Mononuclear cell (primary cell): Measurements from ENCODE around the gene GSTT2. TPM values are rescaled to one million over a fixed set of nuclear protein-coding genes. Genes with fewer than 3 reads are reported as not detected.

ENCODE experiments used
- H3K27me3 ChIP-seq: 2 replicates; pipeline ENCODE4 v1.6.0; 2011; ENCODE audit warnings: low read length, control low read depth; ENCODE audit not compliant: insufficient read depth
- H3K4me1 ChIP-seq: 2 replicates; pipeline ENCODE4 v1.5.1; 2011; ENCODE audit warnings: mild to moderate bottlenecking, low read length, control low read depth; ENCODE audit not compliant: insufficient read depth
- H3K4me3 ChIP-seq: 2 replicates; pipeline ENCODE4 v1.5.1; 2011; ENCODE audit warnings: mild to moderate bottlenecking, low read length, moderate library complexity
- H3K9me3 ChIP-seq: 2 replicates; pipeline ENCODE4 v1.5.1; 2011; ENCODE audit warnings: low read depth, mild to moderate bottlenecking, control low read depth, low read length
- total RNA-seq: library from RNA; depleted of rRNA; stranded (reverse); fragments of >200 nt; gene quantifications from one replicate; pipeline ENCODE4 v1.2.3, GENCODE V29; 2012

Gene GSTT2
- total RNA-seq, 1 donor = not detected

- Histone ChIP-seq H3K4me3 (no peak overlapping the region), H3K27me3 (no peaks in the 10 kb centered on the region), H3K4me1 (peaks cover 12% of the 10 kb centered on the region), H3K9me3 (no peaks in the 10 kb centered on the region)
Observed at GRCh38 chr22:24016156-24016555, 36.2 kb downstream of the GSTT2 start.

GRCh38 chr22:24021304-24021703 lies 41.4 kb downstream of the GSTT2 start:
- H3K27me3 ChIP-seq = no peaks in the 10 kb centered on the region
- H3K4me1 ChIP-seq = no peaks in the 10 kb centered on the region
- H3K9me3 ChIP-seq = no peaks in the 10 kb centered on the region
- H3K4me3 ChIP-seq = no peak overlapping the region

GRCh38 chr22:24023204-24023789 lies 43.4 kb downstream of the GSTT2 start:
- Histone ChIP-seq H3K4me3 (no peak overlapping the region), H3K9me3 (no peaks in the 10 kb centered on the region), H3K27me3 (no peaks in the 10 kb centered on the region), H3K4me1 (no peaks in the 10 kb centered on the region)

GRCh38 chr22:24024354-24024753 lies 44.4 kb downstream of the GSTT2 start:
- Histone ChIP-seq H3K4me3 (no peak overlapping the region), H3K9me3 (no peaks in the 10 kb centered on the region), H3K27me3 (no peaks in the 10 kb centered on the region), H3K4me1 (peaks cover 3% of the 10 kb centered on the region)

- Histone ChIP-seq H3K9me3 (no peaks in the 10 kb centered on the region), H3K4me3 (no peak overlapping the region), H3K4me1 (peaks cover 3% of the 10 kb centered on the region)
Observed at GRCh38 chr22:24025475-24025874, 45.5 kb downstream of the GSTT2 start.

GRCh38 chr22:24026056-24026455 lies 46.1 kb downstream of the GSTT2 start:
- no peak overlapping the region for H3K4me3 ChIP-seq
- H3K27me3 ChIP-seq = no peaks in the 10 kb centered on the region
- H3K9me3 ChIP-seq = no peaks in the 10 kb centered on the region
- H3K4me1 ChIP-seq = peaks cover 3% of the 10 kb centered on the region

More at GRCh38 chr22:24025475-24025874, 45.5 kb downstream of the GSTT2 start:
- H3K27me3 ChIP-seq = no peaks in the 10 kb centered on the region

- Histone ChIP-seq H3K27me3 (no peaks in the 10 kb centered on the region), H3K4me3 (no peak overlapping the region), H3K9me3 (no peaks in the 10 kb centered on the region), H3K4me1 (peaks cover 3% of the 10 kb centered on the region)
Observed at GRCh38 chr22:24026733-24027132, 46.8 kb downstream of the GSTT2 start.

- Histone ChIP-seq H3K4me1 (peaks cover 3% of the 10 kb centered on the region), H3K9me3 (no peaks in the 10 kb centered on the region), H3K4me3 (no peak overlapping the region), H3K27me3 (no peaks in the 10 kb centered on the region)
Observed at GRCh38 chr22:24027389-24027975, 47.5 kb downstream of the GSTT2 start.

GRCh38 chr22:24027991-24028390 lies 48.1 kb downstream of the GSTT2 start:
- H3K4me1 ChIP-seq = peaks cover 3% of the 10 kb centered on the region
- no peaks in the 10 kb centered on the region for H3K9me3 ChIP-seq
- H3K27me3 ChIP-seq = no peaks in the 10 kb centered on the region
- no peak overlapping the region for H3K4me3 ChIP-seq

- no peak overlapping the region for H3K4me3 ChIP-seq
- no peaks in the 10 kb centered on the region for H3K9me3 ChIP-seq
- no peaks in the 10 kb centered on the region for H3K27me3 ChIP-seq
- peaks cover 3% of the 10 kb centered on the region for H3K4me1 ChIP-seq
Observed at GRCh38 chr22:24028533-24028932, 48.6 kb downstream of the GSTT2 start.

- Histone ChIP-seq H3K4me1 (peaks cover 3% of the 10 kb centered on the region), H3K9me3 (no peaks in the 10 kb centered on the region), H3K4me3 (no peak overlapping the region), H3K27me3 (no peaks in the 10 kb centered on the region)
Observed at GRCh38 chr22:24029304-24029703, 49.4 kb downstream of the GSTT2 start.

GRCh38 chr22:24030186-24030702 lies 50.3 kb downstream of the GSTT2 start:
- Histone ChIP-seq H3K27me3 (no peaks in the 10 kb centered on the region), H3K9me3 (no peaks in the 10 kb centered on the region), H3K4me3 (no peak overlapping the region), H3K4me1 (peaks cover 3% of the 10 kb centered on the region)

Other genes with a start within 250 kb of the GSTT2 start
- gene ZNF70, start 229.0 kb upstream of the GSTT2 start, total RNA-seq = 0.52 TPM
- gene VPREB3, start 225.7 kb upstream of the GSTT2 start, total RNA-seq = 0.42 TPM
- gene C22orf15, start 217.1 kb upstream of the GSTT2 start, total RNA-seq = 0.31 TPM
- 9.0 TPM for gene CHCHD10, start 212.2 kb upstream of the GSTT2 start, total RNA-seq
- gene MMP11, start 207.3 kb upstream of the GSTT2 start, total RNA-seq = 0.94 TPM
- 31.8 TPM for gene SMARCB1, start 193.2 kb upstream of the GSTT2 start, total RNA-seq
- 1.7 TPM for gene DERL3, start 141.1 kb upstream of the GSTT2 start, total RNA-seq
- 7.9 TPM for gene SLC2A11, start 122.3 kb upstream of the GSTT2 start, total RNA-seq
- 66.7 TPM for gene MIF, start 85.8 kb upstream of the GSTT2 start, total RNA-seq
- not detected for gene GSTT2B, start 18.9 kb upstream of the GSTT2 start, total RNA-seq
- 3.8 TPM for gene DDTL, start 13.2 kb upstream of the GSTT2 start, total RNA-seq
- gene DDT, start 5.7 kb upstream of the GSTT2 start, total RNA-seq = 45.8 TPM
- not detected for gene GSTT4, start 25.3 kb downstream of the GSTT2 start, total RNA-seq
- gene CABIN1, start 31.2 kb downstream of the GSTT2 start, total RNA-seq = 49.7 TPM
- gene SUSD2, start 201.4 kb downstream of the GSTT2 start, total RNA-seq = 0.31 TPM